ENCODE results near the gene RAB40B.

The RAB40B gene

GRCh38 chr17:82648165-82648668 lies 50.3 kb downstream of the RAB40B start, which contains the start of gene WDR45B:
Gene WDR45B (minus strand): TSS chr17:82648444. CDS start chr17:82648340, 104 bp downstream.
- DNase-seq: peak; percentile 96 to 98

GRCh38 chr17:82647593-82648164 lies 50.8 kb downstream of the RAB40B start:
- peak in 1 of 2 donors; percentile 14 for DNase-seq

GRCh38 chr17:82645516-82645915 lies 53.0 kb downstream of the RAB40B start:
- DNase-seq: no peak

- no peak for DNase-seq
Observed at GRCh38 chr17:82644148-82644547, 54.4 kb downstream of the RAB40B start.

- DNase-seq: no peak
Observed at GRCh38 chr17:82642022-82642421, 56.5 kb downstream of the RAB40B start.

GRCh38 chr17:82640036-82640435 lies 58.5 kb downstream of the RAB40B start:
- peak; percentile 43 to 77 for DNase-seq

GRCh38 chr17:82639628-82640027 lies 58.9 kb downstream of the RAB40B start:
- no peak for DNase-seq

GRCh38 chr17:82638183-82638773 lies 60.2 kb downstream of the RAB40B start:
- DNase-seq: no peak

GRCh38 chr17:82636626-82637598 lies 61.6 kb downstream of the RAB40B start:
- DNase-seq: no peak

- no peak for DNase-seq
Observed at GRCh38 chr17:82633343-82633742, 65.2 kb downstream of the RAB40B start.

- DNase-seq: no peak
Observed at GRCh38 chr17:82632451-82632850, 66.0 kb downstream of the RAB40B start.

- DNase-seq: no peak
Observed at GRCh38 chr17:82631544-82631943, 67.0 kb downstream of the RAB40B start.

GRCh38 chr17:82630212-82630611 lies 68.3 kb downstream of the RAB40B start:
- DNase-seq: no peak

GRCh38 chr17:82629748-82630147 lies 68.8 kb downstream of the RAB40B start:
- no peak for DNase-seq

GRCh38 chr17:82627405-82627804 lies 71.1 kb downstream of the RAB40B start:
- DNase-seq: no peak

- peak; percentile 39 to 61 for DNase-seq
Observed at GRCh38 chr17:82623707-82624106, 74.8 kb downstream of the RAB40B start.

- DNase-seq: no peak
Observed at GRCh38 chr17:82619641-82620040, 78.9 kb downstream of the RAB40B start.

GRCh38 chr17:82619211-82619610 lies 79.3 kb downstream of the RAB40B start:
- no peak for DNase-seq

- DNase-seq: no peak
Observed at GRCh38 chr17:82616021-82616711, 82.3 kb downstream of the RAB40B start.

GRCh38 chr17:82615084-82616020 lies 83.1 kb downstream of the RAB40B start:
- DNase-seq: no peak

GRCh38 chr17:82614095-82614631 lies 84.3 kb downstream of the RAB40B start:
- DNase-seq: no peak
